ENCODE results near the gene LCT. TPM values are rescaled to one million over a fixed set of nuclear protein-coding genes. Genes with fewer than 3 reads are reported as not detected.

LCT gene
- total and polyA plus RNA-seq, 9 of the 15 experiments (the other 6 are each of a cell fraction or from before 2014, with no cell fraction given), result 0.01 to 0.04 (median 0.03) TPM; not detected in 4

- no peak for TF ChIP-seq USF1 (CRISPR knock-in tag; IDR thresholded peaks at IDR 0.05)
- TF ChIP-seq TCF3 (CRISPR knock-in tag; IDR thresholded peaks at IDR 0.05), result no peak
- no peak for TF ChIP-seq ATF6 (CRISPR knock-in tag; IDR thresholded peaks at IDR 0.05)
- TF ChIP-seq XRCC5 (IDR thresholded peaks at IDR 0.05; ENCODE audit: low read depth, low read length), result no peak
- TF ChIP-seq NR2C2 (CRISPR knock-in tag; IDR thresholded peaks at IDR 0.05), result no peak
- no peak for TF ChIP-seq NR2C2 (tag; IDR thresholded peaks at IDR 0.05)
- TF ChIP-seq MTF1 (CRISPR knock-in tag; IDR thresholded peaks at IDR 0.05; ENCODE audit: borderline replicate concordance), result no peak
- TF ChIP-seq ZNF766 (CRISPR knock-in tag; conservative IDR thresholded peaks at IDR 0.05), result no peak
- peak; percentile 76 for TF ChIP-seq MAFG (tag; conservative IDR thresholded peaks at IDR 0.05)
- TF ChIP-seq MAFF (IDR thresholded peaks at IDR 0.05; ENCODE audit: low read length), result peak; percentile 66
- TF ChIP-seq FIP1L1 (IDR thresholded peaks at IDR 0.05; ENCODE audit: low read depth, low read length, poor library complexity, severe bottlenecking), result peak; percentile 28
- no peak for TF ChIP-seq DIDO1 (tag; IDR thresholded peaks at IDR 0.05; ENCODE audit: low read depth)
- TF ChIP-seq ZNF639 (CRISPR knock-in tag; conservative IDR thresholded peaks at IDR 0.05 in 1 of 2, IDR thresholded peaks at IDR 0.05 in 1 of 2), result no peak
- TF ChIP-seq ZNF140 (CRISPR knock-in tag; IDR thresholded peaks at IDR 0.05), result no peak
- no peak for TF ChIP-seq RERE (CRISPR knock-in tag; IDR thresholded peaks at IDR 0.05; ENCODE audit: borderline replicate concordance)
- TF ChIP-seq ZNF699 (CRISPR knock-in tag; IDR thresholded peaks at IDR 0.05; ENCODE audit: insufficient replicate concordance), result no peak
- 0 out of 4 replicates have a peak, but pooled peaks of 1 of the 2 experiments have one; percentile 14 for TF ChIP-seq HDAC1 (IDR thresholded peaks at IDR 0.05)
- no peak for TF ChIP-seq ZC3H8 (IDR thresholded peaks at IDR 0.05)
- TF ChIP-seq RBM14 (IDR thresholded peaks at IDR 0.05; ENCODE audit: borderline replicate concordance, insufficient read depth, low read depth, low read length), result 0 out of 2 replicates have a peak, but pooled peaks have one; percentile 45
Observed at GRCh38 chr2:135742325-135742757, 94.6 kb downstream of the LCT start (continued).

All from K562 (cell line).